Hepatic stellate cell (primary cell): ENCODE results near the gene DNAH8.

Source experiments
- DNase-seq: peaks from one replicate; pipeline ENCODE4 v3.0.0; 2011; ENCODE audit warnings: low spot score

DNAH8 gene

DNA sequence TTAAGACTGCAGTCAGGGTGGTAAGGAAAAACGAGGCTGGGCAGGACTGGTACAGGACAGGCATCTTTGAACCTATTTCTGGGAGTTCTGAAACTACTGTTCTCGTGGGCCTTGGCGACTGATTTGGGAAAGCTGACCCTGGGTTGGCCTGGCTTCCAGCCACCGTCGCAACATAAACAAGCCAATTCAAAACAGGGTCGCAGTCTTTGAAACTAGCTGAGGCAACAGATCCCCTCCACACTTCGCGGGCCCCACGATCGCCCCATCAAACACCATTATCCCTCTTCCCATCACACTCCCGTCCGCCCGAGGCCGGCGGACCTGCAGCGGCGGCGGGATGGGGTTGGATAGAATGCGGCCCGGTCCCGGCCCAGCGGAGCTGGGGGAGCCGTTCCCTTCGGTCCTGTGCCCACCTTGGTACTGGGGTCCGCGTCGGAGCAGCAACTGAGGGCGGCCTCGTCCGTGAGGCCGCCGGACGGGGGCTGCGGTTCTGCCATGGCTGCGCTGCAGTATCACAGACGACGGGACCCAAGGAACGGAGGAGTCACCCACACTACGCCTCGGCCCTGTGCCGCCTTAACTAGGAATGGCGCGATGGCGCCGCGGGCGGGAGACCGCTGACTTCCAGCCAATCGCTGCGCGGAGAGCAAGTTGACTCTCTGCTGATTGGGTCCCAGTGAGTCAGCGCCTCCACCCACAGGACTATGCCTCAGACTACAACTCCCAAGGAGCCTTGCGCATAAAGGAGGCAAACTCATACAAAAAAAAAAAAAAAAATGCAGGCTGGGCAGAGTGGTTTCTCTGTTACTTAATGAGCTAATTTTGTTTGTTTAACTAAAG lies 12.3 kb upstream of the DNAH8 start, which contains the start of gene GLO1:
GLO1 (minus strand) TSS at position 588 of the 840 bp plus-strand sequence; CDS start at position 497, 91 bp downstream.
- DNase-seq, result peak; percentile 99

DNA sequence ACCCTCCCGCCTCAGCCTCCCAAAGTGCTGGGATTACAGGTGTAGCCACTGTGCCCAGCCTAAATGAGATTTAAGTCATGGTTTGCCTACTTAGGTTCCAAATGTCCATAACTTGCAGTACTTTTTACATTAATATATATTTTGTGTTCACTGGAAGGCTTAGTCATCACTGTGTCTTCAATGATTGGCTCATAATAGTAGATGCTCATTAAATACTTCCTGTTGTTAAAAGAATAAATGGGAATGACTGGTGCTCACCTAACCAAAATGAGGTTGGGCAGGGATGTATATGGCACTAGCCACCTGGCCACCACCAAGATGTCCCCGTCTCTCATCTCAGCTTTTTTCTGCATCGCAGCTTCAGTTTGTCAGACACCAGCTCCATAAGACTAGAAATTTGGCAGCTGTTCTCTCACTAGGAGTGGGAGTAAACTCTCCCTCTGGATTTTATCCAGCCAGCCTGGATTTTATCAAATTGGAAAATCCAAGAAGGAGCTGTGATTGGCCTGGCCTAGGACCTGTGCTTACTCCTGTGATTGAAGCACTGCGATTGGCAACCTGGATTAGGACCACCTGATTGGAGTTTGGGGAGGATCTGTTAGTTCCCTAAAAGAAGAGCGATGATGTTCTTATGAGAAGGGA lies 11.0 kb upstream of the DNAH8 start:
- DNase-seq, result no peak

GRCh38 chr6:38705924-38706323 lies 9.2 kb upstream of the DNAH8 start:
- no peak for DNase-seq

- DNase-seq, result no peak
Measured at GRCh38 chr6:38708496-38708895, 6.6 kb upstream of the DNAH8 start.

GRCh38 chr6:38713812-38714211 lies 1.3 kb upstream of the DNAH8 start:
- DNase-seq, result no peak

DNA sequence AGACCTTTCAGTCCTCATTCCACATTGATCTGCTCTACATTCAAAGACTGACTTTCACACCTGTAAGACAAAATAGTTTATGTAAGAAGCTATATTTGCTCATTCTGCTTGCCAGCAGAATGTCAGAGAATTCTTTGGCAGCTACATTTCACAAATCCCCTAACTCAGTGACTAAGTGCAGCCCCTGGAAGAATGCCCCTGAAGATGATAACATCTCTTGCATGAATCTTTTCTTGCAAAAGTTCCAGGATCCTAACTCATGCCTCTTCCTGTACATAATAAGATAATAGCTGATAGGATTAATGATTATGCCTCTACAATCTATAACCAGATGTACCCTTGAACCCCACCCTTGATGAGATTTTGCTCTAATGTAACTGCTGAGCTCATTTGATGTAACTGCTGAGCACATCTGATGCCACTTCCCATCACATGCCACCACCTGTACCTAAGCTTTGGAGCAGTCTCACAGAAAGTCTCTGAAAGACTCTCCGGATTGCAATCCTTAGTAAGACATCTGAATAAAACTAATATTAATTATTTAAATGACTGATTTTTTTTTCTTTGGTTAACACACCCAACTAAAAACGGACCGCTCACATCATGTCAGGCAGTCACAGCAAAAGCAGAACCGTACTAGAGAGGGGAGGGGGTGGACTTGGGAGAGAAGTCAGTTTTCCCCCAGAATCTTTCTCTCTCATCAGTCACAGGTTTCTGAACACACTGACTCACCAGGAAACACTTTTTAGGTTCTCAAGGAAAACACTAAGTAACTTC lies 684 bp upstream of the DNAH8 start:
- DNase-seq, result no peak

- no peak for DNase-seq
Measured at GRCh38 chr6:38716825-38717224, 1.7 kb downstream of the DNAH8 start.

DNA sequence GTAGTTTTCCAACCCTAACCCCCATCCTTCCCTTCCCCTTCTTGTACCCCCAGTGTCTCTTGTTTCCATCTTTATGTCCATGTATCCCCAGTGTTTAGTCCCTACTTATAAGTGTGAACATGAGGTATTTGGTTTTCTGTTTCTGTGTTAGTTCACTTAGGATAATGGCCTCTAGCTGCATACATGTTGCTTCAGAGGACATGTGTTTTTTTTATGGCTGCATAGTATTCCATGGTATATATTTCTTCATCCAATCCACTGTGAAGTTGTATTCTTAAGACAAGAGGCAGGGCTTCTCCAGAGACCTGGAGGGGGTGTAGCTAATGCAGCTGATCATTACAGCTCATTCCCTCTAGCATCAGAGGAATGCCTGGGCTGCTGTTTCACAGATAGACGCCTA lies 4.2 kb downstream of the DNAH8 start:
- DNase-seq, result no peak

DNA sequence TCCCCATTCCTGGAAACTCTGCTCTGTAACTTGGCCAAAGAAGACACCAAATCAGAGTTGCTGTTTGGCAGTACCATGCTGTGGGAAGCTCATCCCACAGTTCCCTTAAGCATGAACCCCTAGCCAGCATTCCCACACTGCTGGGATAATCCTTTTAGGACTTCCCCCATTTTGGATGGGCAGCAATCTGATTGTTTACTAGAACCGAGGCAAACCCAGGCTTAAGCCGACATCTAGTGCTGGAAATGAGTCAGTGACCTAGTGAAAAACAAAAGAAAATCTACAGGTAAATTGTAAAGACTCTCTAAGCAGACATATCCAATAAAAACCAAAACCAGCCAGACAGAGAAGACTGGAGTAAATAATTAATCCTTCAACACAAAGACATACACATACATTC lies 5.2 kb downstream of the DNAH8 start:
- no peak for DNase-seq

DNA sequence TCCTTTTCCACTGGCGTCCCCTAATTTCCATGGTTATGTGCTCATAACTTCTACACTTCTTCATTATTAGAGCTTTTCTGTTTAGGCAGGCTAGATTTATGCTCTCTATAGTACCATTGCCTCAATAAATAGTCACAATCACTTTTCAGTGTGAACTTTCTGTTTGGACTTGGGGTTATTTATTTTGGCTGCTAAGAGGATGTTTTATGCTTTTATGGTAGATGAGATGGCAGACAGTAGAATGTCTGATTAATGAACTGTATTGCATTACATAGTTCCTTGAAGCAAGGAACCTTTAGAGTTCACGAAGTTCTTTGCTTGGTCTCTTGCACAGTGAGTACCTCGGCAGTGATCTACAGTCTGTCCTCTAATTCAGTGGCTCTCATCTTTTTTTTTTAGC lies 6.9 kb downstream of the DNAH8 start:
- DNase-seq, result no peak

DNA sequence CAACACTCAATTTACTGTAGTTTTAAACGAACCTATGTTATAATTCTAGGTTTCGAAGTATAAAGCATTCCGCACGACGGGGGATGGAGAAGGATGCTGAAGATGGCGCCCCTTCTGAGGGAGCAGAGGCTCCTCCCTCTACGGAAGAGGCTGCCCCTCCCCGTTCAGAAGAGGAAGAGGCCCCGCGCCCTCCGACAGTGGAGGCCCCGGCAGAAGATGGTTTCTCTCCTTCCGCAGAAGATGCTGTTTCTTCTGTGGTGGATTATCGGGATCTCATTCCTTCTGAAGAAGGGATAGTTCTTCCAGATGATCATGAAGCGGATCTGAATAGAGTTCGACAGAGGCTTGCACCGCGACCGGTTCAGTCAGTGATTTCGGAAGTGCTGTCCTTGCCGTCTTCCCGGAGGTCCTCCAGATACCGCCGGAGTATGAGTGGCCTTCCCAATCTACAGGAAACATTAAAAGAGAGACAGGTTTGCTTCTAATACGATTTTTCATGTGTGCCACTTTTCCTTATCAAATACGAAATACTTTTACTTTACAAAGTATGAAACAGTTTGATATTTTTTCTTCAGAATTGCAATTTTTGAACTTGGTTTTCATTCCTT lies 7.7 kb downstream of the DNAH8 start:
- no peak for DNase-seq

GRCh38 chr6:38723783-38724182 lies 8.7 kb downstream of the DNAH8 start:
- DNase-seq, result no peak

DNA sequence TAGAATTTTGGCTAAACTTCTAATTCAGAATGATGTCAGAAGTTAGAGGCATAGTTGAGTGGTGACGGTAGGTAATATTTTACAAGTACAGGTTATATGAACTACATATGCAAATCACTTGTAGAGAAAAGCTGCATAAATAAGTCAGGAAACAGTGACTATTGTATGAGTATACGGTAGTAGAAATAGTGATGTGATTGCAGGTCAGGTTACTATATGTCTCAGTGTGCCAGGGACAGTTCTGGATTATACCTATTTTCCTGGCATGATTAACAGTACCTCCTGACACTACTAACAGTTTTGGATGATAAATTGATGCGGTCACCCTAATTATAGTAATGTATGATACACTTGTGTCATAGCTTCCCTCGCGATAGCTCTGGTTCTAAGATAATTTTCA lies 9.2 kb downstream of the DNAH8 start:
- DNase-seq, result no peak

- DNase-seq, result no peak
Measured at GRCh38 chr6:38725414-38726183, 10.5 kb downstream of the DNAH8 start.

- DNase-seq, result no peak
Measured at GRCh38 chr6:38728203-38728602, 13.1 kb downstream of the DNAH8 start.

GRCh38 chr6:38730140-38730862 lies 15.2 kb downstream of the DNAH8 start:
- no peak for DNase-seq

DNA sequence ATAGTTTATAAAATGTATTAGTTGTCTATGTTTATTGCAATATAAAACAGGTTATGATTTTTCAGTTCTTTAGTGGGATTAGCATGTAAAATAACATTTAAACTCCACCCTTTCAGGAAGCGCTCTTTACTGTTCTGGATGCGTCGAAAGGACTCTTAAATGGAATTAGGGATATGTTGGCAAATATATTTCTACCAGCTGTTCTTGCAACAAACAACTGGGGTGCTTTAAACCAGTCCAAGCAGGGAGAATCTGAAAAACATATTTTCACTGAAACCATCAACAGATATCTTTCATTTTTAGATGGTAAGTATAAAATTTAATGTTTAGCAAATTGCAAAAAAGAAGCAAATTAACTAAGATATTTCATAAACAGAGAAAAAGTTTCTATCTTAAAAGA lies 21.8 kb downstream of the DNAH8 start:
- no peak for DNase-seq

GRCh38 chr6:38738261-38738660 lies 23.1 kb downstream of the DNAH8 start:
- no peak for DNase-seq

- no peak for DNase-seq
Measured at GRCh38 chr6:38739532-38739931, 24.4 kb downstream of the DNAH8 start.

- no peak for DNase-seq
Measured at GRCh38 chr6:38749473-38749872, 34.4 kb downstream of the DNAH8 start.
